T-helper 2 cell treated with Interferon-gamma antibody and Interleukin-4, amounts not matched to agents 5 μg/mL and 100 μg/mL, for 36 hours (primary cell): ENCODE results near the gene MAFB.

Experiments
- DNase-seq: peaks from one replicate; pipeline ENCODE4 v3.0.0; 2021; ENCODE audit warnings: low spot score
- H3K27ac Mint-ChIP-seq: one replicate; pipeline ENCODE4 v1.8.0; 2021; ENCODE audit warnings: mild to moderate bottlenecking, mixed read lengths
- H3K27me3 Mint-ChIP-seq: one replicate; pipeline ENCODE4 v1.8.0; 2021; ENCODE audit warnings: low read depth, mixed read lengths
- H3K36me3 Mint-ChIP-seq: one replicate; pipeline ENCODE4 v1.8.0; 2021; ENCODE audit warnings: low read depth, mixed read lengths
- H3K4me1 Mint-ChIP-seq: one replicate; pipeline ENCODE4 v1.8.0; 2021; ENCODE audit warnings: low read depth, mixed read lengths
- H3K4me3 Mint-ChIP-seq: one replicate; pipeline ENCODE4 v1.8.0; 2022; ENCODE audit warnings: mild to moderate bottlenecking, moderate library complexity, mixed read lengths
- H3K9me3 Mint-ChIP-seq: one replicate; pipeline ENCODE4 v1.8.0; 2021; ENCODE audit warnings: mixed read lengths

MAFB gene

DNA sequence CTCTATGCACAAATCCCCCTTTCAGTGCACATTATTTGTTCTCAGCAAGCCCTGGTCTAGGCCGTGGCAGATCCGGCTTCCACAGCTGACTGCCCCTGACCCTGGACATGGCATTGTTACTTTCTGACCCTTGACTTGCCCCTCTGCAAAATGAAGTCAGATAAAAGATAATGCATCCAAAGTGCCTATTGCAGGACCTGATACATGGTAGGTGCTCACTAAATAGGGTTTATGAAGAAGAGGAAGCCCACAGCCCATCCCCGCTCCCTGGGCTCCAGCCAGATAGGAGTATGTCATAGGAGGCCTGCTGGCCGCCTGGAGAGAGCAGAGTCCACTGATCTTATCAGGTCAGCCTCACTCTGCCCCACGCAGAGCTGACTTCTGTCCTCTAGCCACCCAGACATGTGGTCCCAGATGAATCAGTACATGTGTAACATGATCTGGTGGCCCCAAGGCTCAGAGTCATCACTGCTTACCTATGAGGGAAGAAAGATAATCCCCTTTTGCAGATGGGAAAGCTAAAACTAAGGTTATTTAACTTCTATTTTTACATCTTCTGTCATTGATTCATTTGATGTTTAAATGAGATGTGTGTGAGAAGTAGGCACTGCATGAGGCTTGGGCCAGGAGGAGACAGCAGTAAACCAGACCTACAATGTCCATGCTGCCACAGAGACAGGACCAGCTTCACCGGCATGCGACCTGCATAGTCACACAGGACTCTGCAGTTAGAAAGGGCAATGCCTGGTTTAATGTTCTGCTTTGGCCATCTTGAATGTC, 20.4 kb downstream of the MAFB start:
- no peak overlapping the region for H3K4me3 Mint-ChIP-seq
- H3K27me3 Mint-ChIP-seq = peaks cover 2% of the 10 kb centered on the region
- no peaks in the 10 kb centered on the region for H3K4me1 Mint-ChIP-seq
- no peak for DNase-seq
- no peaks in the 10 kb centered on the region for H3K9me3 Mint-ChIP-seq
- H3K36me3 Mint-ChIP-seq = no peaks in the 10 kb centered on the region
- no peak overlapping the region for H3K27ac Mint-ChIP-seq

DNA sequence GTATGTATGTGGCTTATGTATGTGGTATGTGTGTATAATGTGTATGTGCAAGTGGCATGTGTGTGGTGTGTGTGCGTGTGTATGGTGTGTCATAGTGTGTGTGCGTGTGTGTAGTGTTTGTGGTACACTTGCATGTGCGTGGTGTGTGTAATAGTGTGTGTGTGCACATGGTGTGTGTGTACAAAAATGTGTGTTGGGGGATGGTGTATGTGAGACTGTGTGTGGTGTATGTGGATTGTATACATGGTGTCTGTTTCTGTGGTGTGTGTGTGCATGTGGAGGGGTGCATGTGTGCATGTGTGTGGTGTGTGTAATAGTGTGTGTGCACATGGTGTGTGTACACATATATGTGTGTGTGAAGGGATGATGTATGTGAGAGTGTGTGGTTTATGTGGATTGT, 21.5 kb downstream of the MAFB start:
- Mint-ChIP-seq H3K4me3 (no peak overlapping the region), H3K4me1 (no peaks in the 10 kb centered on the region)

DNA sequence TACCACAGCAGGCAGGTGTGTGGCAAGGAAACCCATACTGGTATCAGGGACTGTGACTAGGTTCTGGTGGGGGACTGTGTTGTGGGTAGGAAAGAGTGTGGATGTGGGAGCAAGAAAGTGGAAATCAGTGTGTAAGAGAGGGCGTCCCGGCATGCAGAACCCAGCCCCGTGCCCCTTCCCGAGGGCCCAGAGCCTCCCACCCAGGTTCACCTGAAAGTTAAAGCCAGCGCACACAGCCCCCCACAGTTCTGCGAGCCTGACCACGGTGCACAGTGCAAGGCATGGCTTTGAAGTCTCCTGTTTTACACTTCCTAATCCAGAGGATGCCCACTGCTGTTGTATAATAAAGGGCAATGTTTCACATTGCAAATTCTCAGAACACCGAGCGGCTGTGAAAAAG, 22.7 kb downstream of the MAFB start:
- Mint-ChIP-seq H3K4me3 (no peak overlapping the region), H3K27me3 (no peaks in the 10 kb centered on the region), H3K9me3 (no peaks in the 10 kb centered on the region), H3K27ac (no peak overlapping the region), H3K36me3 (no peaks in the 10 kb centered on the region), H3K4me1 (no peaks in the 10 kb centered on the region)
- DNase-seq = no peak

More for the DNA sequence above, 21.5 kb downstream of the MAFB start:
- no peaks in the 10 kb centered on the region for H3K27me3 Mint-ChIP-seq
- no peaks in the 10 kb centered on the region for H3K9me3 Mint-ChIP-seq
- H3K36me3 Mint-ChIP-seq = no peaks in the 10 kb centered on the region
- DNase-seq = no peak
- no peak overlapping the region for H3K27ac Mint-ChIP-seq

DNA sequence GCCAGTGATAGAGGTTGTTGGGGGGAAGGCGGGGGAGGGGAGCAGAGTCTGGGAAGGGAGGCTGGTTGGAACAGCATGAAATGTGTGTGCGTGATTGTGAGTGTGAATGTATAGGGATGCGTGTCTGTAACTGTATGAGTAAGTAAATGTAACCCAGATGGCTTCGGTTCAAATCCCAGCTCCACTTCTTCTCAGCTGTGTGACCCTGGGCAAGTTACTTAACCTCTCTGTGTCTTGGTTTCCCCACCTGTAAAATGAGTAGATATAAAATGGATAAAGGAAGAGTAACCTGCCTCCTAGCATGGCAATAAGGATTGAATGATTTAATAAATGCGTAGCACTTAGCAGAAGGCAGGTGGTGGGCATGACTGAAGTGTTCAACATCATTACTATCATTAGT, 24.1 kb downstream of the MAFB start:
- H3K27me3 Mint-ChIP-seq = no peaks in the 10 kb centered on the region
- no peak overlapping the region for H3K27ac Mint-ChIP-seq
- H3K9me3 Mint-ChIP-seq = no peaks in the 10 kb centered on the region
- DNase-seq = no peak
- H3K4me1 Mint-ChIP-seq = no peaks in the 10 kb centered on the region
- H3K4me3 Mint-ChIP-seq = no peak overlapping the region
- H3K36me3 Mint-ChIP-seq = no peaks in the 10 kb centered on the region

DNA sequence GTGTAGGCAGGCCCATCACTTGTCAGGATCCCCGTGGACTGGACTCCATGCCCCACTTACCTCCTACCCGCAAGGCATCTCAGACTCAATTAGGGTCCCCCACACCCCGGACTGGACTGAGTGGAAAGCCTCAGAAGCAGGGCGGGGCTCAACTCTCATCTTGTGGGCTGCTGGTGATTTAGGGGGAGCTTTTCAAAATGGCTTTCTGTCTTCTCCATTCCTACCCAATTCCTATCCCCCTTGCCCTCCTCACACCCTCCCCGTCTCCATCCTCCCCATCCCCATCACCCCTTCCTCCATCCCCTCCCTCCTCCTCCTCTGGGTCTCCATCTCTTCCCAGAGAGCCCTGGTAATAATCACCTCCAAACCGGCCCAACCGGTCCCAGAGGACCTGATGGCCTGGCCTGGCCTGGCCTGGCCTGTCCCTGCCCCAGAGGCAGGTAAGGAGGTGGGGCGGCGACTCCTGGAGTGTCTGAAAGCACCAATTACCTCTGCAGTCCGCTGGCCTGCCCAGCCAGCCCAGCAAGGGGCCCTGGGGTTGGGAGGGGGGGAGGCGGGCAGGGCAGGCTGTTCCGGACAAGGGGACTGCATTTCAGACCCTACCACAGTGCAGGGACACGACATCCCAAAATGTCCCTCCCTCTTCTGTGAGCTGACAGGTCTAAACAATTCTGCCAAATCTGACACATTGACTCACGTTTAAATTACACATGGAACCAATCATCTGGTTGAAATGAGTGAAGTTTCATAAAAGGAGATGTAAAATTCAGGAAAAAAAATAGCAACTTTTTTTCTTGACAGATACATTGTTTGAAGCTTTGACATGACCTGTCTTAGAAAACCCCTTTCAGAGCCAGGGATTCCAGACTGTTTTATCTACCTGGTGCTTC, 24.8 kb downstream of the MAFB start:
- H3K4me3 Mint-ChIP-seq = no peak overlapping the region
- H3K36me3 Mint-ChIP-seq = no peaks in the 10 kb centered on the region
- H3K27me3 Mint-ChIP-seq = no peaks in the 10 kb centered on the region
- H3K27ac Mint-ChIP-seq = no peak overlapping the region
- H3K4me1 Mint-ChIP-seq = no peaks in the 10 kb centered on the region
- no peak for DNase-seq
- H3K9me3 Mint-ChIP-seq = no peaks in the 10 kb centered on the region

DNA sequence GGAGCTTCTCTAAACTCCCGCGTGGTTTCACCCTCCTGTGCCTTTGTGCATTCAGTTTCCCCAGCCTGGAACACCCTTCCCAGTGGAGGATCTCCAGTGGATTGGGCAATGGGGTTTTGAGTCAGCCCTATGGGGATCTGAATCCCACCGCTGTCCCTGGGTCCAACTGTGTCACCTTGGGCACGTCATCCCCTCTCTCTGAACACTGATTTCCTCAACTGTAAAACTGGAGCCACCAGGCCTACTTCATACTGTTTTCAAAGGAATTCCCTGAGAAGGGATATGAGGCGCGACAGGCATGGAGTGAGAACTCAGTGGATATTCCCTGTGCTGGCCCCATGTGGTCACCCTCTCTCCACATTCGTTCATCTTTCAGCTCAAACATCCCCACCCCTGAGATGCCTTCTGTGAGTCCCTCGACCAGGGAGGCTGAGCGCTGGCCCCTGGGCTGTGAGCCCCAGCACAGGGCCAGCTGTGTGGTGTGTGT, 25.7 kb downstream of the MAFB start:
- no peaks in the 10 kb centered on the region for H3K9me3 Mint-ChIP-seq
- H3K4me3 Mint-ChIP-seq = no peak overlapping the region
- no peaks in the 10 kb centered on the region for H3K4me1 Mint-ChIP-seq
- H3K36me3 Mint-ChIP-seq = no peaks in the 10 kb centered on the region
- H3K27me3 Mint-ChIP-seq = no peaks in the 10 kb centered on the region
- DNase-seq = no peak
- H3K27ac Mint-ChIP-seq = no peak overlapping the region

DNA sequence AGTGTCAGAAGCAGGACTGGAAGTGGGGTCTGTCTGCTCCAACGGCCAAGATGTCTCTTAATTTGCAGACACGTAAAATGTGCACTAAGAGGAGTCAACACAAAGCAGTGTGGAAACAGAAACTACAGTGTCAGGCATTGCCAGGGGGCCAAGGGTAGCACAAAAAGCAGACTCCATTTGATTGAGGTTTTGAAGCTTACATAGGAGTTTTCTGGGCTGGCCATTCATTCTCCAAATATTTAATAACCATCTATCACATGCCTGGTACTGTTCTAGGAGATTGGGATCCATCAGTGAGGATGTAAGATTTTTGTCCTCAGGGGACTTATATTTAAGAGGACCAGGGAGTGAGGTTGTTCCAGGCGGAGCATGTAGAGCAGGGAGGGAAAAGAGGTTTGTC, 29.5 kb downstream of the MAFB start:
- no peaks in the 10 kb centered on the region for H3K36me3 Mint-ChIP-seq
- no peaks in the 10 kb centered on the region for H3K27me3 Mint-ChIP-seq
- no peak for DNase-seq
- H3K4me1 Mint-ChIP-seq = no peaks in the 10 kb centered on the region
- H3K4me3 Mint-ChIP-seq = no peak overlapping the region
- no peak overlapping the region for H3K27ac Mint-ChIP-seq
- H3K9me3 Mint-ChIP-seq = no peaks in the 10 kb centered on the region

DNA sequence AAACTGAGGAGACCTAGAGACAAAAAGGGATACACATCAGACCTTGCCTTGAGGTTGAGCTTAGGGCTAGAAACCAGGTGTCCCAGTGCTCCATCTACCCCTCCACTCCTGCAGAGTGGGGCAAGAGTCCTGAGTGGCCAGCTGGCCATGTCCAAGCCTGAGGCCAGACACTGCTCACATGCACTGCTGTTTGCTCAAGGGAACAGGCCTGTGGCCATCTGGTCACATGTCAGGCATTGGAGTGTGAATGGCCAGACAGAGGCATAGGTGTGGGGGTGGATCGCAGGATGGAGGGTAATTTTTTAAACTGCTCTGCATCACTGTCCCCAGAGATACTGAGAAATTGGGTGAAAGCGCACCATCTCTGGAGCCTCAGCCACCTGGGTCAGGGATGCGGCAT, 30.5 kb downstream of the MAFB start:
- Mint-ChIP-seq H3K4me3 (no peak overlapping the region), H3K9me3 (no peaks in the 10 kb centered on the region), H3K27ac (no peak overlapping the region), H3K4me1 (no peaks in the 10 kb centered on the region), H3K27me3 (no peaks in the 10 kb centered on the region), H3K36me3 (no peaks in the 10 kb centered on the region)
- DNase-seq = no peak

DNA sequence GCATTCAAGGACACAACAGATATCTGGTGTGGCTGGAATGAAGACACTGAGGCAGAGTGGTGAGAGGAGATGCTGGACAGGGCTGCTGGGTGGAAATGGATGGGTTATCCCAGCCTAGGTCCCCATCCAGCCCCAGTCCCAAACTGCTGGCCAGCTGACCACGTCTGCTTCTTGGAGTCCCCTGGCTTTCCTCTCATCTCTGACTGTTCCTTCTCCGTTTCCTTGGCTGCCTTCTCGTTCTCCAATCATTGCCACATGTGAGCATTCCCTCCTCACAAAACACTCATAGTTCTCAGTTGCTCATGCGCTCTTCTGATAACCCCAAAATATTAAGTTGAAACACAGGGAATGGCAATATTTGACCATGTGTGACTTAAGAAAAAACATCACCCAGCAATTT, 31.5 kb downstream of the MAFB start:
- Mint-ChIP-seq H3K9me3 (no peaks in the 10 kb centered on the region), H3K27me3 (no peaks in the 10 kb centered on the region), H3K4me3 (no peak overlapping the region), H3K36me3 (no peaks in the 10 kb centered on the region), H3K27ac (no peak overlapping the region), H3K4me1 (no peaks in the 10 kb centered on the region)
- no peak for DNase-seq

DNA sequence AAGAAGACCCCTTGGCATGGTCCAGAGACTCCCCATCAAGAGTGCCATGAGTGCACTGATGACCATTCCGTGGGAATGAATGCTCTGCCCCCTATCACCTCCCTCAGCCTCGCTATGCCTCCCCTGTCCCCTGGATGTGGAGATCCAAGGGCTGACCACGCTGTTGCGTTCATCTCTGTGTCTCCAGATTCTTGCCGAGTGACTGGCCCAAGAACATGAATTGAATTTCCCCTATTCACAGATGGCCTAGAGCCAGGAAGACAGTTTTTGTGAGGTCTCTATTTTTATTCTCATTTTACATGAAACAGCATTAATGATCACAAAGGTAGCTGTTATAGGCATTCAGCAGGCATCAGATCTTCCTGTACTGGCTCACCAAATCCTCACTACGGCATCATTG, 33.6 kb downstream of the MAFB start:
- Mint-ChIP-seq H3K4me3 (no peak overlapping the region), H3K27ac (no peak overlapping the region), H3K36me3 (no peaks in the 10 kb centered on the region), H3K9me3 (no peaks in the 10 kb centered on the region), H3K4me1 (no peaks in the 10 kb centered on the region), H3K27me3 (no peaks in the 10 kb centered on the region)
- no peak for DNase-seq

DNA sequence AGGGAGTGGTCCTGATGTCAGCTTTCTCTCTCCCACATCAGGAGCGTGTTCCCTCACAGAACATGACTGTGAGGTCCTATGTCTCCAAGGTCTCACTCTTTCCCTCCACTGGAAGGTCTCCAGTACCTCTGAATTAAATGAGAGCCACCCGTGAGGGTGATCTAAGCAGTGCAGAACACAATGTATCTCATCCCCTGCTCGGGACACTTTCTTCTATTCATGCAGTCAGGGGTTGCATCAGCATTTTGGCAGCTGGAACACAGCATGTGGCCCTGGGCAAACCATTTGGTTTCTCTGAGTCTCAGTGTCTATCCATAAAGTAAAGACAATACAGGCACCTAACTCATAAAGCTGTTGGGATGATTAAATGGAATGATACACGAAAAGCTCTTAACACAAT, 34.2 kb downstream of the MAFB start:
- no peaks in the 10 kb centered on the region for H3K4me1 Mint-ChIP-seq
- no peaks in the 10 kb centered on the region for H3K9me3 Mint-ChIP-seq

DNA sequence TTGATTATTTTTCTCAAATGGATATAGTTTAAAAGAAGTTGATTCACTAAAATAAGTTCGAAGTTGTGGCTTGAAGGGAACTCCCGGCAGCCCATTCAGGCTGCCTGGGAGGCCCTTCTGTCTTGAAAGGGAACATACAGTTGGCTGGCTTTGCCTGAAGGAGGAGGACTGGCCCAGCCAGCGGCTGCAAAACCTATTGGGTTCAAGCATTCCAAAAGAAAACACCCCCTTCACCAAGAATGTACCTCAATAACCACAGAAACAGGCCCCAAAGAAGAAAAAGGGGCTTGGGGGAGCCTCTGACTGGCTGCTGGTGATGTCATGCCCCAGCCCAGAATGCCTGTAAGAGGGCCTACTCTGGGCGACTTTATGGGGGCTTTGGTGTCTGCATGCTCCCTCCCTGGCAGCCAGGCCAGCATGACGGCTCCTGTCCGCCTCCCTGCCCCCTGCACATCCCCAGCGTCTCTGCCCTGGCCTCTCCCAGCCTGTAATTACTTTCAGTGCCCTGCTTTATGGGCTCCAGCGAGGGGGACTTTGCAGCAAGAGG, 36.5 kb downstream of the MAFB start:
- no peak for DNase-seq
- Mint-ChIP-seq H3K27me3 (no peaks in the 10 kb centered on the region), H3K4me3 (no peak overlapping the region), H3K9me3 (no peaks in the 10 kb centered on the region), H3K4me1 (no peaks in the 10 kb centered on the region), H3K27ac (no peak overlapping the region), H3K36me3 (no peaks in the 10 kb centered on the region)

More for the DNA sequence above, 34.2 kb downstream of the MAFB start:
- Mint-ChIP-seq H3K27me3 (no peaks in the 10 kb centered on the region), H3K4me3 (no peak overlapping the region), H3K27ac (no peak overlapping the region), H3K36me3 (no peaks in the 10 kb centered on the region)
- no peak for DNase-seq

DNA sequence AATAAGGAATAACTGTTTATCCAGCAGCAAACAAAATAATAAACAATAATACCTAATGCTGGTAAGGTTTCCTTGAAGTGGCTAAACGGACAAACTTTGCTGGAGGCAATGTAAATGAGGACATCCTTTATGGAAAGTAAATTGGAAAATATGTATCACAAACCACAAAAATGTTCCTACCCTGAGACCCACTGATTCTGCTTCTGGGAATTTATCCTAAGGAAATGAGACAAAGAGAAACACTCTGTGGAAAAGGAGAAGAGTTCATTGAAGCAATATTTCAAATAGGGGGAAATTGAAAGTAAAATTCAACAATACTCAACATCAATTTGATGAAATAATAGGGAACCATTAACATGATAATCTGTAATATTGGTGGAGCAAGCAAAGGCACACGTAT, 37.9 kb downstream of the MAFB start:
- H3K4me1 Mint-ChIP-seq = no peaks in the 10 kb centered on the region
- no peak overlapping the region for H3K4me3 Mint-ChIP-seq
- H3K27me3 Mint-ChIP-seq = no peaks in the 10 kb centered on the region
- no peaks in the 10 kb centered on the region for H3K9me3 Mint-ChIP-seq
- no peaks in the 10 kb centered on the region for H3K36me3 Mint-ChIP-seq
- no peak for DNase-seq
- H3K27ac Mint-ChIP-seq = no peak overlapping the region

DNA sequence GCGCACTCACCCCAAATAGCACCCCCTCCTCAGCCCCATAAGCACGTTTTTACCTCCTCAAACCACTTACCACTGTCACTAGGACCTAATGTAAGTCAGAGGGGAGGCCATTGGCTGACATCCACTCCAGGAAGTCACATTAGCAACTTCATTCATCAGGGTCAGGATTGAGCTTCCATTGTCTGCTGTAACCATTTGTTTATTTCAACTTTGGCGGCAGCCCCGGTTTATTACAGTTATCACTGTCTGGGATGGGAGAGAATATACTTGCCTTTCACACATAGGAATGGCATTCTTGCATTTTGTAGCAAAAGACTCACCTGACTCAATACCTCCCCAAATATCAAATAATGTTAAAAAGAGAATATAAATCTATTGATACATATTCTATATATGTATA, 38.3 kb downstream of the MAFB start:
- H3K9me3 Mint-ChIP-seq = no peaks in the 10 kb centered on the region
- no peaks in the 10 kb centered on the region for H3K27me3 Mint-ChIP-seq
- H3K36me3 Mint-ChIP-seq = no peaks in the 10 kb centered on the region
- no peak overlapping the region for H3K27ac Mint-ChIP-seq
- no peak overlapping the region for H3K4me3 Mint-ChIP-seq
- DNase-seq = no peak
- no peaks in the 10 kb centered on the region for H3K4me1 Mint-ChIP-seq
